ENCODE measurements around the gene SMPD4. TPM values are rescaled to one million over a fixed set of nuclear protein-coding genes. Genes with fewer than 3 reads are reported as not detected.
"Not testable (repeated sequence)": the region's sequence is repeated elsewhere in the genome, so short reads cannot be mapped to it uniquely, and the experiment has no call there.

SMPD4 gene
- polyA plus RNA-seq, 1 donor from 2014 or later = 40.6 TPM

GRCh38 chr2:130157825-130158514 lies 23.4 kb downstream of the SMPD4 start:
- H3K4me3 ChIP-seq (ENCODE audit: low read length); H3F3A ChIP-seq (ENCODE audit: insufficient read depth, low read length, poor library complexity, severe bottlenecking); H2AFZ ChIP-seq (ENCODE audit: low read depth, low read length); H3K27ac ChIP-seq (ENCODE audit: low read length); H3K4me2 ChIP-seq (ENCODE audit: low read length); H3K79me2 ChIP-seq (replicated peaks; ENCODE audit: insufficient read depth, low read length); H3K9me3 ChIP-seq (ENCODE audit: low read length); H3K27me3 ChIP-seq (ENCODE audit: insufficient read depth, low read depth, low read length); H3K36me3 ChIP-seq (ENCODE audit: insufficient read depth, low read length); H3K9ac ChIP-seq (ENCODE audit: low read length); H3K9me2 ChIP-seq (ENCODE audit: insufficient read depth, low read length); H4K20me1 ChIP-seq (ENCODE audit: insufficient read depth): not testable (repeated sequence)

GRCh38 chr2:130157354-130157753 lies 24.0 kb downstream of the SMPD4 start:
- H3K9me2 ChIP-seq (ENCODE audit: insufficient read depth, low read length); H3K9me3 ChIP-seq (ENCODE audit: low read length); H3K79me2 ChIP-seq (replicated peaks; ENCODE audit: insufficient read depth, low read length); H3K27ac ChIP-seq (ENCODE audit: low read length); H4K20me1 ChIP-seq (ENCODE audit: insufficient read depth); H3K27me3 ChIP-seq (ENCODE audit: insufficient read depth, low read depth, low read length); H3K4me2 ChIP-seq (ENCODE audit: low read length); H3K4me3 ChIP-seq (ENCODE audit: low read length); H3K9ac ChIP-seq (ENCODE audit: low read length); H3K36me3 ChIP-seq (ENCODE audit: insufficient read depth, low read length); H2AFZ ChIP-seq (ENCODE audit: low read depth, low read length); H3F3A ChIP-seq (ENCODE audit: insufficient read depth, low read length, poor library complexity, severe bottlenecking): not testable (repeated sequence)

GRCh38 chr2:130156624-130157004 lies 24.8 kb downstream of the SMPD4 start:
- no peak for TF ChIP-seq TAF1 (IDR thresholded peaks at IDR 0.05; ENCODE audit: low read depth)
- no peak for TF ChIP-seq REST (IDR thresholded peaks at IDR 0.05; ENCODE audit: borderline replicate concordance)
- TF ChIP-seq MXI1 (conservative IDR thresholded peaks at IDR 0.05; ENCODE audit: poor library complexity, severe bottlenecking) = no peak
- TF ChIP-seq POLR2AphosphoS5 (IDR thresholded peaks at IDR 0.05) = no peak
- TF ChIP-seq EP300 (conservative IDR thresholded peaks at IDR 0.05; ENCODE audit: poor library complexity, severe bottlenecking) = no peak
- no peak for TF ChIP-seq SMC3 (conservative IDR thresholded peaks at IDR 0.05; ENCODE audit: poor library complexity)
- no peak for TF ChIP-seq RAD21 (conservative IDR thresholded peaks at IDR 0.05)
- TF ChIP-seq EZH2 (IDR thresholded peaks at IDR 0.05; ENCODE audit: borderline replicate concordance, insufficient read depth, low read length, poor library complexity, severe bottlenecking) = no peak
- TF ChIP-seq CTCF (IDR thresholded peaks at IDR 0.05; ENCODE audit: poor library complexity, severe bottlenecking) = no peak
- Histone ChIP-seq H3K27ac (ENCODE audit: low read length) (no peak overlapping the region), H2AFZ (ENCODE audit: low read depth, low read length) (no peak overlapping the region), H3K9me2 (ENCODE audit: insufficient read depth, low read length) (no peaks in the 10 kb centered on the region), H3K4me3 (ENCODE audit: low read length) (no peak overlapping the region), H4K20me1 (ENCODE audit: insufficient read depth) (no peaks in the 10 kb centered on the region), H3K36me3 (ENCODE audit: insufficient read depth, low read length) (no peaks in the 10 kb centered on the region), H3K9ac (ENCODE audit: low read length) (no peak overlapping the region), H3K4me2 (ENCODE audit: low read length) (no peak overlapping the region), H3K79me2 (replicated peaks; ENCODE audit: insufficient read depth, low read length) (no peaks in the 10 kb centered on the region), H3F3A (ENCODE audit: insufficient read depth, low read length, poor library complexity, severe bottlenecking) (no peaks in the 10 kb centered on the region), H3K9me3 (ENCODE audit: low read length) (no peaks in the 10 kb centered on the region), H3K27me3 (ENCODE audit: insufficient read depth, low read depth, low read length) (no peaks in the 10 kb centered on the region)

GRCh38 chr2:130155956-130156623 lies 25.3 kb downstream of the SMPD4 start:
- not testable (repeated sequence) for H3K27me3 ChIP-seq (ENCODE audit: insufficient read depth, low read depth, low read length); H3K4me3 ChIP-seq (ENCODE audit: low read length); H3K36me3 ChIP-seq (ENCODE audit: insufficient read depth, low read length)

More at GRCh38 chr2:130155956-130156623, 25.3 kb downstream of the SMPD4 start:
- H4K20me1 ChIP-seq (ENCODE audit: insufficient read depth); H3K79me2 ChIP-seq (replicated peaks; ENCODE audit: insufficient read depth, low read length); H3K27ac ChIP-seq (ENCODE audit: low read length); H3F3A ChIP-seq (ENCODE audit: insufficient read depth, low read length, poor library complexity, severe bottlenecking); H3K9ac ChIP-seq (ENCODE audit: low read length); H3K9me3 ChIP-seq (ENCODE audit: low read length); H3K4me2 ChIP-seq (ENCODE audit: low read length); H2AFZ ChIP-seq (ENCODE audit: low read depth, low read length); H3K9me2 ChIP-seq (ENCODE audit: insufficient read depth, low read length): not testable (repeated sequence)

All from neural cell (in vitro differentiated cells).